IPS DF 6.9 (cell line): ENCODE data around the gene L2HGDH.

Experiments used
- DNase-seq: peaks from one replicate; pipeline ENCODE4 v3.0.0-alpha.2; 2013; ENCODE audit warnings: low read depth, low spot score
- H3K27ac ChIP-seq: one replicate; pipeline ENCODE4 v1.5.1; 2013; ENCODE audit warnings: low read length, control low read depth
- H3K27me3 ChIP-seq: 2 replicates; pipeline ENCODE4 v1.6.1; 2013; ENCODE audit warnings: mild to moderate bottlenecking, low read length; ENCODE audit not compliant: control insufficient read depth, insufficient read depth
- H3K36me3 ChIP-seq: 2 replicates; pipeline ENCODE4 v1.6.1; 2013; ENCODE audit warnings: low read length; ENCODE audit not compliant: control insufficient read depth, insufficient read depth
- H3K4me1 ChIP-seq: 2 replicates; pipeline ENCODE4 v1.6.1; 2013; ENCODE audit warnings: low read length; ENCODE audit not compliant: control insufficient read depth, insufficient read depth
- H3K4me3 ChIP-seq: 2 replicates; pipeline ENCODE4 v1.5.1; 2013; ENCODE audit warnings: mild to moderate bottlenecking, low read length
- H3K9me3 ChIP-seq: 2 replicates; pipeline ENCODE4 v1.6.1; 2013; ENCODE audit warnings: low read length, inconsistent platforms; ENCODE audit not compliant: control insufficient read depth, insufficient read depth
- WGBS: extraction: QIAGEN DNeasy Blood & Tissue Kit; methylation state at CpG from one replicate; pipeline ENCODE4 v1.1.7; 2013; ENCODE audit warnings: mixed read lengths, missing lambda C conversion rate; ENCODE audit not compliant: insufficient read length, insufficient coverage; 5-methylcytosine and 5-hydroxymethylcytosine counted together

The L2HGDH gene

GRCh38 chr14:50299585-50299984, 12.4 kb downstream of the L2HGDH start:
- no peaks in the 10 kb centered on the region for H3K36me3 ChIP-seq
- no CpG with 5 or more reads among the region's 2 CpGs for WGBS
- H3K4me3 ChIP-seq = no peak overlapping the region
- no peaks in the 10 kb centered on the region for H3K9me3 ChIP-seq
- DNase-seq = no peak
- no peaks in the 10 kb centered on the region for H3K4me1 ChIP-seq
- no peaks in the 10 kb centered on the region for H3K27me3 ChIP-seq
- H3K27ac ChIP-seq = no peak overlapping the region

DNA sequence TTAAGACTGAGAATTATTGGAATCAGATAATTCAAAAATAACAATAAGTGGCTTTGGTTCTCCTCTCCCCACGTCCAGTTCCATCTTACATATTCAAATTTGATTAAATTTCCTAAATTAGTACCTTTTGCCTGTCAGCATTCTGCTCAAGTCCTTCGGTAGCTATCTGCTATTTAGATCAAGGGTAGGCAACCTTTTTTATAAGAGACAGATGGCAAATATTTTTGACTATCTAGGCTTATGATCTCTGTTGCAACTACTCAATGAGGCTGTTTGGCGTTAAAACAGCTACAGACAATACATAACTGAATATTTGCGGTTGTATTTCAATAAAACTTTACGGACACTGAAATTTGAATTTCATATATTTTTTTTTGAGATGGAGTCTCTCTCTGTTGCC, 21.7 kb downstream of the L2HGDH start:
- WGBS = no CpG with 5 or more reads among the region's 5 CpGs

DNA sequence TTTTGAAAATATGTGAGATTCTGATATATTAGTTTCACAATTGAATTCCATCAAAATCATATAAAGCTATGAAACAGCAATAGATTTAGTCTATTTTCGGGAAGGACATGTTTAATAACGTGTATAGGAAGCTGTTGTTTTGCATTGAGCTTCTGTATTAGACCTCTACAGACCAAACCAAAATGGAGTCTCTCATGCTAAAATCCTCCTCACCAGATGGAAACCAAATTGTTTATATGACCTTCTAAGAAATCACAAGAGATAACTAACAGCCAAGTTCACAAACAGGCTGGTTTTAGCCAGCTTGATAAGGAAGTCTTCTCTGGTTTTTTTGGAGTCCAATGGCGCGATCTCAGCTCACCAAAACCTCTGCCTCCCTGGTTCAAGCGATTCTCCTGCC, 23.9 kb downstream of the L2HGDH start:
- Histone ChIP-seq H3K4me1 (no peaks in the 10 kb centered on the region), H3K36me3 (no peaks in the 10 kb centered on the region; the same call in 1 of the 2 replicates), H3K27ac (no peak overlapping the region), H3K9me3 (no peaks in the 10 kb centered on the region), H3K4me3 (no peak overlapping the region), H3K27me3 (no peaks in the 10 kb centered on the region)
- no peak for DNase-seq
- no CpG with 5 or more reads among the region's 5 CpGs for WGBS

More for the DNA sequence above, 21.7 kb downstream of the L2HGDH start:
- Histone ChIP-seq H3K27ac (no peak overlapping the region), H3K4me3 (no peak overlapping the region), H3K9me3 (no peaks in the 10 kb centered on the region), H3K27me3 (no peaks in the 10 kb centered on the region), H3K4me1 (no peaks in the 10 kb centered on the region), H3K36me3 (no peaks in the 10 kb centered on the region; the same call in 1 of the 2 replicates)
- DNase-seq = no peak

GRCh38 chr14:50285861-50286260, 26.2 kb downstream of the L2HGDH start:
- no peak for DNase-seq
- no peak overlapping the region for H3K27ac ChIP-seq
- H3K4me3 ChIP-seq = no peak overlapping the region
- H3K4me1 ChIP-seq = no peaks in the 10 kb centered on the region
- H3K9me3 ChIP-seq = no peaks in the 10 kb centered on the region
- H3K36me3 ChIP-seq = no peaks in the 10 kb centered on the region; the same call in 1 of the 2 replicates
- no peaks in the 10 kb centered on the region for H3K27me3 ChIP-seq

DNA sequence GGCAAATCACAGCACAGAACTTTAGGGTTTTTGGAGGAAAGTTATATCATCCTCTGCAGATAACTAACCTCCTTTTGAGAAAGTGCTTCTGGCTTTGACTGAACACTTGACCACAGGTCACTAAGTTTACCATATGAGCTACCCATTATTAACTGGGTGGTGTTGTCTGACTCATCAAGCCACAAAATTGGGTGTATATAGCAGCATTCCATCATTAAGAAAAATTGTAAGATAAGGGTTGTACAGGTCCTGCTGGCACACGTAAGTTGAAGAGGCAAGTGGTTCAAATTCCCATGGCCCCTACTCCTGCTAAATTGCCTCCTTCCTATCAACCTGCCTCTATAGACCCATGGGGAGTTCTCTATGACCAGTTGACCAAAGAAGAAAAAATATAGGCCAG, 39.5 kb downstream of the L2HGDH start:
- no peaks in the 10 kb centered on the region for H3K4me1 ChIP-seq
- no peak overlapping the region for H3K4me3 ChIP-seq
- no peak for DNase-seq

GRCh38 chr14:50270932-50271331, 41.1 kb downstream of the L2HGDH start:
- H3K4me1 ChIP-seq = no peaks in the 10 kb centered on the region
- no peaks in the 10 kb centered on the region for H3K27me3 ChIP-seq
- WGBS = no CpG with 5 or more reads among the region's 6 CpGs
- no peak for DNase-seq
- no peak overlapping the region for H3K4me3 ChIP-seq
- no peaks in the 10 kb centered on the region for H3K9me3 ChIP-seq
- H3K27ac ChIP-seq = no peak overlapping the region
- H3K36me3 ChIP-seq = no peaks in the 10 kb centered on the region

More for the DNA sequence above, 39.5 kb downstream of the L2HGDH start:
- Histone ChIP-seq H3K27ac (no peak overlapping the region), H3K36me3 (no peaks in the 10 kb centered on the region; the same call in 1 of the 2 replicates), H3K9me3 (no peaks in the 10 kb centered on the region), H3K27me3 (no peaks in the 10 kb centered on the region)
- no CpG with 5 or more reads among the region's 1 CpG for WGBS

DNA sequence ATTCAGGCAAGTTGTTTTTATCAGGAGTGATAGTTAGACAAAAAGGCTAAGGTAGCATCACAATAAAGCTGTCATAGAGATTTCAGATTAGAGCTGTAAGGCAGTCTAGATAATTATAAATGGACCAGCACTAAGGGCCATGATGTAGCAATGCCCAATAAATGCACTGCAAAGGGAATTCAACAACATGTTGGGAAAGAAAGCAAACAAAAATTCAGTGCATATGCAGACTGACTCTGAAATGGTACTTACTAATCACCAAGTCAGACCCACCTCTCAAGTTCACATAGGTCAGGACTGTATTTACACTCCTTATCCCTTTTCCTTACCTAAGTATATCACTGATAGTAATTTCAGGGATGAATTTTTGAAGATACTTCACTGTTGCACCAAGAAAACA, 47.0 kb downstream of the L2HGDH start:
- H3K4me1 ChIP-seq = no peaks in the 10 kb centered on the region
- DNase-seq = no peak
- no peaks in the 10 kb centered on the region for H3K9me3 ChIP-seq
- no peaks in the 10 kb centered on the region; the same call in 1 of the 2 replicates for H3K36me3 ChIP-seq
- no peak overlapping the region for H3K4me3 ChIP-seq
- H3K27me3 ChIP-seq = no peaks in the 10 kb centered on the region
- H3K27ac ChIP-seq = no peak overlapping the region

GRCh38 chr14:50263321-50263720, 48.7 kb downstream of the L2HGDH start:
- H3K27me3 ChIP-seq = no peaks in the 10 kb centered on the region
- no CpG with 5 or more reads among the region's 4 CpGs for WGBS
- no peaks in the 10 kb centered on the region for H3K9me3 ChIP-seq
- DNase-seq = no peak
- no peaks in the 10 kb centered on the region for H3K4me1 ChIP-seq
- H3K36me3 ChIP-seq = no peaks in the 10 kb centered on the region; the same call in 1 of the 2 replicates
- no peak overlapping the region for H3K27ac ChIP-seq
- no peak overlapping the region for H3K4me3 ChIP-seq

DNA sequence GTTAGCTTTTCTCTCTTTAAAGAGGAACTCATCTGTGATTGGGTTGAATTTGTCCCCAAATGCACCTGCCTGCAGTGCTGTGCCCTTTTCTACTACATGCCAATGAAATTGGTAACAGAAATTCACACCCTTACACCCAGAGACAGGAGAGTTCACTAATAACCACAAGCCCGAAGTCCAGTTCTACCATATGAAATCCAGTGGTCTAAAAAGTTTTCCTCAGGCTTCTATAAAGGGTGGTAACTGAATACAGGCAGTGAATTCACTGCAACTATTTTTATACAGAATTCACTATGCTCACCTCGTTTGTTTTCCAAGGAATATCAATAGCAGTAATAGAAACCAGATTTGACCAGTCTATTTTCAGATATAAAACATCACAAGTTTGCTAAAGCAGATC, 49.2 kb downstream of the L2HGDH start:
- Histone ChIP-seq H3K4me3 (no peak overlapping the region), H3K27me3 (no peaks in the 10 kb centered on the region), H3K27ac (no peak overlapping the region), H3K36me3 (no peaks in the 10 kb centered on the region; the same call in 1 of the 2 replicates), H3K4me1 (no peaks in the 10 kb centered on the region), H3K9me3 (no peaks in the 10 kb centered on the region)
- WGBS = no CpG with 5 or more reads among the region's 2 CpGs
- DNase-seq = no peak

- Histone ChIP-seq H3K4me1 (no peaks in the 10 kb centered on the region), H3K36me3 (no peaks in the 10 kb centered on the region), H3K27me3 (no peaks in the 10 kb centered on the region), H3K4me3 (no peak overlapping the region), H3K27ac (no peak overlapping the region), H3K9me3 (no peaks in the 10 kb centered on the region)
- no CpG with 5 or more reads among the region's 3 CpGs for WGBS
- DNase-seq = peak; percentile 1
Measured at GRCh38 chr14:50260511-50260910, 51.5 kb downstream of the L2HGDH start.

GRCh38 chr14:50260072-50260471, 52.0 kb downstream of the L2HGDH start:
- Histone ChIP-seq H3K27ac (no peak overlapping the region), H3K4me3 (no peak overlapping the region), H3K27me3 (no peaks in the 10 kb centered on the region), H3K36me3 (no peaks in the 10 kb centered on the region), H3K9me3 (no peaks in the 10 kb centered on the region), H3K4me1 (no peaks in the 10 kb centered on the region)
- WGBS = no CpG with 5 or more reads among the region's 3 CpGs
- no peak for DNase-seq
